ENCODE data around the gene MED6.

The MED6 gene

DNA sequence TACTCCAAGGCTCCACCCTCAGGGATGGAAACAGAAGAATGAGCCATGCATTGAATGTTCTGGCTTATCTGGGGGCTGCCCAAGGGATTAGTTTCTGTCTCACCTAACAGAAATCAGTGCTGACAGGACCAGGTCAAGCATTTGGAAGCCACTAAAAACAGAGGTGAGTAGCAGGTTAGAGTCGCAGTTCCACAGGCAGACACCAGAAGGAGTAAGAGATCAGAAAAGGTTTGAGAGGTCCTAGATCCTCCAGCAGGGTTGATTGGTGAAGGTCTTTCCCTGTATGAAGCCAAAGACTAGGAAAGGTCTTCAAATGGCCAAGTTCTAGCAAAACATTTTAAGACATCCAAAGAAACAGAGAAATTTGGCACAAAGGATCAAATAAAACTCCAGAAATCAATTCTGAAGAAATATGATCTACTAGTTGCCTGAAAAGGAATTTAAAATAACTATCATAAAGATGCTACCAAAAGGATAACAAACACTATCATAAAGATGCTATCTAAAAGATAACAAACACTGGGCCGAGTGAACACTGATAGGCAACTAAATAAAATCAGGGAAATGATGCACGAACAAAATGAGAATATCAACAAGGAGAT is 21.8 kb upstream of the MED6 start:
- Mint-ChIP-seq H3K4me3 (no peak overlapping the region), H3K27ac (no peak overlapping the region), H3K36me3 (ENCODE audit: low read depth) (peaks cover 15% of the 10 kb centered on the region)

DNA sequence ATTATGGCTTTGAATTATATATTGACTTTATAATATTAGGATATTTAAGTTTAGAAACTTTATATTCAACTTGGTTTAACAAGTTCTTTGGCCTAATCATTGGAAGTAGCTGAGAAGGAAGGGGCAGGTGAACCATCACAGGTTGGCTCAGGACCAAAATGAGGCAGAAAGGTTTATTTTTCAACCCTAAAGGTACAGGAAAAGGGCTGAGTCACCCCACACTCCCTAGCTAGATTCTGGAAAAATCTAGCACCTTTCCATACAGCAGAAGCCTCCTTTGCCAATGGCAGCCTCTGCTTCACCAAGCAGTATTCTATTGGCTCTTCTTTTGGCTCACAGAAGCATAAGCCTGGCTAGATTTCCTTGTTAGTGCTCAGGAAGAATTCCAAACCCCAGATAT is 19.3 kb upstream of the MED6 start:
- Mint-ChIP-seq H3K27ac (no peak overlapping the region), H3K9me3 (no peaks in the 10 kb centered on the region), H3K4me1 (ENCODE audit: low read depth) (no peaks in the 10 kb centered on the region), H3K4me3 (no peak overlapping the region), H3K27me3 (no peaks in the 10 kb centered on the region), H3K36me3 (ENCODE audit: low read depth) (no peaks in the 10 kb centered on the region)

More for the DNA sequence above, 21.8 kb upstream of the MED6 start:
- Mint-ChIP-seq H3K27me3 (no peaks in the 10 kb centered on the region), H3K9me3 (peaks cover 7% of the 10 kb centered on the region), H3K4me1 (ENCODE audit: low read depth) (no peaks in the 10 kb centered on the region)

DNA sequence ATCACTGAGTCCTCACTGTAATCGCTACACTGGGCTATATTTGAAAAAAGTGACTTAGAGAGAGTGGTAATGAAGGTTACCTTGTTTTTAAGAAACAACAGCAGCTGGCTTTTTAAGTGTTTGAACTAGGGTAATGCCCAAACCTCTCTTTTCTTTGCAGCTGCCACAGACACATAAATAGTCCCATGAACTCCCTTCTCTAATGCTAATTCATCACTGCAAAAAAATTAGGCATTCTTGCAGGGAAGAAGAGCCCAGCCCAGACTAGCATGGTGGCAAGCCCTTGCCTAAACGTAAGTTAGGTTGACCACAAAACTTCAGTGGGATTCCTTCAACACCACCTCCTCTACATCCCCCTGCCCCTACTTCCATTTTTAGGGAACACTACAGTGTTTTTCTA is 17.9 kb upstream of the MED6 start:
- H3K9me3 Mint-ChIP-seq = no peaks in the 10 kb centered on the region
- H3K36me3 Mint-ChIP-seq (ENCODE audit: low read depth) = no peaks in the 10 kb centered on the region
- no peaks in the 10 kb centered on the region for H3K27me3 Mint-ChIP-seq
- no peak overlapping the region for H3K27ac Mint-ChIP-seq
- H3K4me3 Mint-ChIP-seq = no peak overlapping the region
- H3K4me1 Mint-ChIP-seq (ENCODE audit: low read depth) = no peaks in the 10 kb centered on the region

DNA sequence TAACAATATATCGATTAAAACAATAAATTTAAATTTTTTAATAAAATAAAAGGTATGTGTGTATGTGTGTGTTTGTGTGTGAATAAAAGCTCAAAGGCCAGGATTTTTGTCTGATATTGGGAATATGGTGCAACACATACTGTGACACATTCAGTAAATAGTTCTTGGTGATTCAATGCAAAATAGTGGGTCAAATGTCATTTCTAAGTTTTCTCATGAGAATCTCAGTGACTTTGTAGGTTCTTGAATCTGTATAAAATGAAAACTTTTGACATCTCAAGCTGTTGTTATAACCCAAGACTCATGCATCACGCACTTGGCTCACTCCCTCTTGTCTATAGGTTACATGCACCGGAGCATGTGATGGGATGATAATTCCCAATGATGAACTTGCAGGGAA is 16.2 kb upstream of the MED6 start:
- Mint-ChIP-seq H3K9me3 (no peaks in the 10 kb centered on the region), H3K27me3 (no peaks in the 10 kb centered on the region), H3K27ac (no peak overlapping the region), H3K36me3 (ENCODE audit: low read depth) (no peaks in the 10 kb centered on the region), H3K4me3 (no peak overlapping the region), H3K4me1 (ENCODE audit: low read depth) (no peaks in the 10 kb centered on the region)

DNA sequence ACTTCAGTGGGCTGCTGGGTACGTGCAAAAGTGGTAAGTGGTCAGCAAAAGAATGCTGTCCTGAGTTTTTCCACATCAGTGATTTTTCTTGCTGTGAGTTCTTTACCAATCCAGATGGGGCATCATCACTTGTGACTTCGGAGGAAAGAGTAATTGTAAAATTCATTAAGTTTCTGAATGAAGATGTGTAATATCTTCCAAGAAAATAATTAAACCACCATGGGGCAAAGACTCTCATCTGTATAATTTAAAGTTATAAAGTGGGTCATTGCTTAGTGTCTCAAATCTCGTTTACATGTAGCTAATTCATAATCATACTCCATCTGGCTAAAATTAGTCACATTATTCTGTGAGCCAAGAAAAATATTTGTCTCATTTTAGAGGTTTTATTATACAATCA is 10.8 kb upstream of the MED6 start:
- no peaks in the 10 kb centered on the region for H3K4me1 Mint-ChIP-seq (ENCODE audit: low read depth)
- no peaks in the 10 kb centered on the region for H3K36me3 Mint-ChIP-seq (ENCODE audit: low read depth)
- no peak overlapping the region for H3K4me3 Mint-ChIP-seq

DNA sequence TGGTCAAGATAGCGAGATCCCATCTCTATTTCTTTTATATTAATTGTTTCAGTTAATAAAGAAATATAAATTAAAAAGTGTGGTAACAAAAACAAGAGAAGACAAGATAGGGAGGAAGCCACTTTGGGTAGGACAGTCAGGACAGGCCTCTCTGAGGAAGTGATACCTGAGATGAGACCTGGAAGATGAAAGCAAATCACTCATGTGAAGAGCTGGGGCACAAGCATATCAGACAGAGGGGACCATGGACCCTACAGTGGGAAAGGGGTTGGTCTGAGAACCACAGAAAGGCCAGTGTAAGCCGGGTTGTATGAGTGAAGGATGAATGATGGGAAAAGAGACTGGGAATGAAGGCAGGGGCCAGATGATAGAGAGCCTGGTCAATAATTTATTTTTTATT is 1.8 kb upstream of the MED6 start:
- no peak overlapping the region for H3K4me3 Mint-ChIP-seq
- peaks cover 5% of the 10 kb centered on the region for H3K36me3 Mint-ChIP-seq (ENCODE audit: low read depth)
- peaks cover 36% of the 10 kb centered on the region for H3K4me1 Mint-ChIP-seq (ENCODE audit: low read depth)
- H3K27ac Mint-ChIP-seq = no peak overlapping the region
- no peaks in the 10 kb centered on the region for H3K9me3 Mint-ChIP-seq
- peaks cover 22% of the 10 kb centered on the region for H3K27me3 Mint-ChIP-seq

More for the DNA sequence above, 10.8 kb upstream of the MED6 start:
- Mint-ChIP-seq H3K9me3 (no peaks in the 10 kb centered on the region), H3K27me3 (peaks cover 4% of the 10 kb centered on the region), H3K27ac (no peak overlapping the region)

DNA sequence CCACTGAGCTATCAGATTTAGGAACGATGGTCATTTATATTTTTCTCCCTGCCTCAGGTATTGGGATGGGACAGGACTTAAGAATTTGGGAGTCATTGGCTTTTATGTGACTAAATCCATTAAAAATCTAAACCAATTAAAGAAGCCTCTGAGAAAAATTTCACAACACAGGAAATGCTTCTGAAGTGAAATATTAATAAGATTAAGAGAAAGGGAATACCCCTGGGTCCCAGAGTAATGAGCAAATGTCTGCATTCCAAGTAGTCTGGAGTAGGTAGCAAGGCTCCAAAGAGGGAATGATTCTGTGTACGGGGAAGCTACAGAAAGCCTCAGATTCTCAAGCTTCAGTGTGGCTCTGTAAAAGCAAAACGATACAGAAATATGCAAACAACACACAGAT is 707 bp upstream of the MED6 start:
- Mint-ChIP-seq H3K9me3 (no peaks in the 10 kb centered on the region), H3K4me3 (peak overlapping the region; percentile 94), H3K27ac (peak overlapping the region; percentile 81), H3K27me3 (peaks cover 22% of the 10 kb centered on the region), H3K36me3 (ENCODE audit: low read depth) (peaks cover 10% of the 10 kb centered on the region), H3K4me1 (ENCODE audit: low read depth) (peaks cover 36% of the 10 kb centered on the region)

DNA sequence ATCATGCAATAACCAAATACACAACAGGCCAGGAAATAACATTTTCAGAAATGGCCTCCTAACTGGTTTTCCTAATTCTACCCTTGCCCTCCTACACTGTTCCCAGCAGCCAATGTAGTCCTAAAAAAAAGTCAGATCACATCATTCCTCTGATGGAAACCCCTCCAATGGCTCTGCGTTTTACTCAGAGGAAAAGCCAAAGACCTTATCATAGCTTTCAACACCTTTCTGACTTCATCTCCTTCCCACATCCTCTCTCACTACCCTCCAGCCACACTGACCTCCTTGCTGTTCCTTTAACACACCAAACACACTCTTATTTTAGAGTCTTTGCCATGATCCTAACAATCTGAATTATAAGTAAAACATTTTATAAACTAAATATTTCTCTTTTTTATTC is 1.1 kb downstream of the MED6 start:
- Mint-ChIP-seq H3K4me1 (ENCODE audit: low read depth) (peaks cover 36% of the 10 kb centered on the region), H3K27ac (peak overlapping the region; percentile 96), H3K27me3 (peaks cover 17% of the 10 kb centered on the region), H3K4me3 (peak overlapping the region; percentile 94), H3K36me3 (ENCODE audit: low read depth) (peaks cover 24% of the 10 kb centered on the region), H3K9me3 (no peaks in the 10 kb centered on the region)

DNA sequence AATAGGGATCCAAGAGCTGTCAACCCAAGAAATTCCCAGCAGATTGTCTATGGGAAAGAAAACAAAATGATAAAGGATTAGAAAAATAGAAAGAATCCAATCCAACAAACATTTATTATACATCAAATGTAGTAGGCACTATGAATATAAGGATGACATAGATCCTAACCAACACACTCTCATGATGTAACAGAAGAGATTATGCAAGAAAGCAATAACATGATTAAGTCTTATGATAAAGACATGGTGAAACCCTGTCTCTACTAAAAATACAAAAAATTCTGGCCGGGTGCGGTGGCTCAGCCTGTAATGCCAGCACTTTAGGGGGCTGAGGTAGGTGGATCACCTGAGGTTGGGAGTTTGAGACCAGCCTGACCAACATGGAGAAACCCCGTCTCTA is 2.7 kb downstream of the MED6 start:
- H3K4me1 Mint-ChIP-seq (ENCODE audit: low read depth) = peaks cover 36% of the 10 kb centered on the region
- no peak overlapping the region for H3K27ac Mint-ChIP-seq
- peaks cover 10% of the 10 kb centered on the region for H3K27me3 Mint-ChIP-seq
- H3K4me3 Mint-ChIP-seq = no peak overlapping the region
- peaks cover 34% of the 10 kb centered on the region for H3K36me3 Mint-ChIP-seq (ENCODE audit: low read depth)
- H3K9me3 Mint-ChIP-seq = no peaks in the 10 kb centered on the region

DNA sequence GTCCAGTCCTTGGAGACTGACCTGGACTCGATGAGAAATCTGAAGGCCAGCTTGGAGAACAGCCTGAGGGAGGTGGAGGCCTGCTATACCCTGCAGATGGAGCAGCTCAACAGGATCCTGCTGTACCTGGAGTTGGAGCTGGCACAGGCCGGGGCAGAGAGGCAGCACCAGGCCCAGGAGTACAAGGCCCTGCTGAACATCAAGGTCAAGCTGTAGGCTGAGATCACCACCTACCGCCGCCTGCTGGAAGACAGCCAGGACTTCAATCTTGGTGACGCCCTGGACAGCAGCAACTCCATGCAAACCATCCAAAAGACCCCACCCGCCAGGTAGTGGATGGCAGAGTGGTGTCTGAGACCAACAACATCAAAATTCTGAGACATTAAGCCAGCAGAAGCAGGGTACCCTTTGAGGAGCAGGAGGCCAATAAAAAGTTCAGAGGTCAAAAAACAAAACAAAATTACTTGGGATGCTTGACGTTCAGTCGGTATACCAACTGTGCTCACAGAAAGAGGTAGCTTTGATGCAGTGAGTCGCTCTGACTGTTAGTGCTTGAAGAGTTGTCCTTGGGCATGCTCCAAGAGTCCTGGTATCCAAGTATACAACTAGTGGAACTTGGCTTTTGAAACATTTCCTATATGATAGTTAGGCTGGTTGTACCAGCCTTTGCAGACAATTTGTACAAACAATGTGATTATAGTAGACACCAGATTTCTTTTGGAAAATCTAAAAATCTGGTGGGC is 4.8 kb downstream of the MED6 start:
- Mint-ChIP-seq H3K9me3 (no peaks in the 10 kb centered on the region), H3K36me3 (ENCODE audit: low read depth) (peaks cover 54% of the 10 kb centered on the region), H3K27ac (no peak overlapping the region), H3K4me1 (ENCODE audit: low read depth) (peaks cover 29% of the 10 kb centered on the region), H3K27me3 (no peaks in the 10 kb centered on the region), H3K4me3 (no peak overlapping the region)

DNA sequence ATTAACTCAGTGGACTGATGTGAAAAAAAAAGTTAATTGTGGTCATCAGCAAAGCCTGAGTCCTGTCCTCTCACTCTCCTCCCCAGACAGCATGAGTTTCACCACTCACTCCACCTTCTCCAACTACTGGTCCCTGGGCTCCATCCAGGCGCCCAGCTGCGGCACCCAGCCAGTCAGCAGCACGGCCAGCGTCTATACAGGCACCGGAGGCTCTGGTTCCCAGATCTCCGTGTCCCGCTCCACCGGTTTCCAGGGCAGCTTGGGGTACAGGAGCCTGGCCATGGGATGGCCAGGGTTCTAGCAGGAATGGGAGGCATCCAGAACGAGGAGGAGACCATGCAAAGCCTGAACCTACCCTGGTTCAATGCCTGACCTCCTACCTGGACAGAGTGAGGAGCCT is 6.0 kb downstream of the MED6 start:
- Mint-ChIP-seq H3K27me3 (no peaks in the 10 kb centered on the region), H3K36me3 (ENCODE audit: low read depth) (peaks cover 64% of the 10 kb centered on the region), H3K4me1 (ENCODE audit: low read depth) (peaks cover 19% of the 10 kb centered on the region), H3K4me3 (no peak overlapping the region), H3K9me3 (no peaks in the 10 kb centered on the region), H3K27ac (no peak overlapping the region)

DNA sequence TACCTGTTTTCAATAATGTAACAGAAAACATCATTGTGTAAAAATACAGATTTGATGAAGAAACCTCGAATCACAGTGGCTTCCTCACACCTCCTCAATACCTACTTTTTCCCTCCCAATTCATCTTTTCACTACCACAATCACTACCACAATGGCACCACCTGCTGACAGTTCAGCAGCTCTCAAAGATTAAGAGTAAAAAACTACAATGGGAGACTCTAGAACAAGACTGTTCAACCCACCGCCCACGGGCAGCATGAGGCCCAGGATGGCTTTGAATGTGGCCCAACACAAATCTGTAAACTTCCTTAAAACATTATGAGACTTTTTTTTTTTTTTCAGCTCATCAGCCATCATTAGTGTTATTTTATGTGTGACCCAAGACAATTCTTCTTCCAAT is 15.2 kb downstream of the MED6 start:
- Mint-ChIP-seq H3K4me3 (no peak overlapping the region), H3K27me3 (no peaks in the 10 kb centered on the region), H3K9me3 (no peaks in the 10 kb centered on the region), H3K4me1 (ENCODE audit: low read depth) (no peaks in the 10 kb centered on the region), H3K36me3 (ENCODE audit: low read depth) (peaks cover 71% of the 10 kb centered on the region), H3K27ac (peak overlapping the region; percentile 32)

DNA sequence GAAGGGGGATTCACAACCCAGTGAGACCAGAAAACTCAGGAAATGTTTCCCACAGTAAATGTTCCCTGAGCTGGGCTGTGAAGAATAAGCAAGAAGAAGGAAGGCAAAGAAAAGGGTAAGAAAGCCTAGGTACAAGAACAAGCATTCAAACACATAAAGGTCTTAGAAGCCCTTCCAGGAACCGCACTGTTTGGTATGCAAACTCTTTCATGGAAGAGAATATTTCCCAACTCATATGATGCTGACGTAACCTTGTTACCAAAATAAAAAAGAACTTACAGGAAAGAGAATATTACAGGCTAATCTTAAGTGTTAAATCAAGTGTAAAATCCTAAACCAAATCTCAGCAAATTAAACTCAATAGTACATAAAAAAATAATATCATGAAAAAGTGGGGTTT is 23.6 kb downstream of the MED6 start:
- H3K9me3 Mint-ChIP-seq = peaks cover 9% of the 10 kb centered on the region
- H3K27ac Mint-ChIP-seq = no peak overlapping the region
- no peak overlapping the region for H3K4me3 Mint-ChIP-seq
- no peaks in the 10 kb centered on the region for H3K4me1 Mint-ChIP-seq (ENCODE audit: low read depth)
- H3K27me3 Mint-ChIP-seq = no peaks in the 10 kb centered on the region
- H3K36me3 Mint-ChIP-seq (ENCODE audit: low read depth) = peaks cover 60% of the 10 kb centered on the region

DNA sequence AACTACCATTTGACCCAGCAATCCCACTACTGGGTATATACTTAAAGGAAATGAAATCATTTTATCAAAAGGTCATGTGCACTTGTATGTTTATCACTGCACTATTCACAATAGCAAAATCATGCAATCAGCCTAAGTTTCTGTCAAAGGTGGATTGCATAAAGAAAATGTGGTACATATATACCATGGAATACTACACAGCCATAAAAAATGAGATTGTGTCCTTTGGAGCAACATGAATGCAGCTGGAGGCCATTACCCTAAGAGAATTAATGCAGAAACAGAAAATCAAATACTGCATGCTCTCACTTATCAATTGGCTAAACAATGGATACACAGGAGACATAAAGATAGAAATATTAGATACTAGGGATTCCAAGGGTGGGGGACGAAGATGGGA is 27.4 kb downstream of the MED6 start:
- Mint-ChIP-seq H3K27ac (no peak overlapping the region), H3K27me3 (no peaks in the 10 kb centered on the region), H3K4me1 (ENCODE audit: low read depth) (peaks cover 16% of the 10 kb centered on the region), H3K36me3 (ENCODE audit: low read depth) (peaks cover 64% of the 10 kb centered on the region), H3K4me3 (no peak overlapping the region), H3K9me3 (peaks cover 16% of the 10 kb centered on the region)

DNA sequence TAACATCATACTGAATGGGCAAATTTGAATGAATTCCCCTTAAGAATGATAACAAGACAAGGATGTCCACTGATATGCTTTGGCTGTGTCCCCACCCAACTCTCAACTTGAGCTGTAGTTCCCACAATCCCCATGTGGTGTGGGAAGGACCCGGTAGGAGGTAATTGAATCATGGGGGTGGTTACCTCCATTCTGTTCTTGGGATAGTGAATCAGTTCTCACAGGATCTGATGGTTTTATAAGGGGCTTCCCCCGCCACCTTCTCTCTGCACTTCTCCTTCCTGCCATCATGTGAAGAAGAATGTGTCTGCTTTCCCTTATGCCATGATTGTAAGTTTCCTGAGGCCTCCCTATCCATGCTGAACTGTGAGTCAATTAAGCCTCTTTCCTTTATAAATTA is 29.3 kb downstream of the MED6 start:
- Mint-ChIP-seq H3K27me3 (no peaks in the 10 kb centered on the region), H3K36me3 (ENCODE audit: low read depth) (peaks cover 70% of the 10 kb centered on the region), H3K4me3 (no peak overlapping the region), H3K27ac (no peak overlapping the region), H3K4me1 (ENCODE audit: low read depth) (peaks cover 16% of the 10 kb centered on the region), H3K9me3 (peaks cover 19% of the 10 kb centered on the region)

DNA sequence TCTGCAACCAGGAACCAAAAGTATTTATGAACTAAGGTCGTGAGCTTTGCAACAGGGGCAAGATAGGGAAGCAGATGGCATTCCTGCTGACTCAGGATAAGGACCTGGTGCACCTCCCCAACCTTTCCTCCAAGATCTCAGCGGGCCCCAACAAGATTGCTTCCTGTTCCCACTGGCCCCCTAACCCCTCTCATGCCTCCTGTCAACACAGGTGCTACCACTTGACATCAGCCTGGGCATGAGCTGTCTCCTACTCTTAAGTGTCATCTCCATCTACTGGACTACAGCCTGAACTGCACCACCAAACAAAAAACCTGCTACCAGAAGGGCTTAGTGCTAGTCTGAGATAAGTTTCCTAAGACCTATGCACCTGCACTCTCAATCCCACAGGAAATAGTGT is 32.7 kb downstream of the MED6 start:
- H3K4me1 Mint-ChIP-seq (ENCODE audit: low read depth) = peaks cover 16% of the 10 kb centered on the region
- H3K27me3 Mint-ChIP-seq = no peaks in the 10 kb centered on the region
- no peak overlapping the region for H3K4me3 Mint-ChIP-seq
- peaks cover 24% of the 10 kb centered on the region for H3K9me3 Mint-ChIP-seq
- H3K36me3 Mint-ChIP-seq (ENCODE audit: low read depth) = peaks cover 82% of the 10 kb centered on the region
- no peak overlapping the region for H3K27ac Mint-ChIP-seq
